OCI-LY3 (cell line): ENCODE measurements around the gene CLIC5.

Source experiments
- CTCF ChIP-seq: fragments of 200-600, 300-600 bp; sonication (generic); IDR thresholded peaks from 2 replicates; pipeline ENCODE4 v1.5.1; 2014; ENCODE audit warnings: antibody characterized with exemption, low read length, low read depth
- EZH2phosphoT487 ChIP-seq: fragments of 200-600 bp; shearing (Covaris generic); IDR thresholded peaks from 2 replicates; pipeline ENCODE4 v1.6.1; 2018; ENCODE audit warnings: antibody characterized with exemption, mixed run types, low read depth

GRCh38 chr6:45886776-45887175 is 128.9 kb downstream of the CLIC5 start:
- TF ChIP-seq CTCF, result no peak
- no peak for TF ChIP-seq EZH2phosphoT487
